HFF-Myc (cell line): ENCODE data around the gene C3orf20.

ENCODE experiments used
- DNase-seq: peaks from one replicate; pipeline ENCODE4 v3.0.0-alpha.2; 2011; ENCODE audit warnings: low read depth; ENCODE audit errors: extremely low read depth
- H3K4me3 ChIP-seq: replicated peaks from 2 replicates; pipeline ENCODE4 v1.5.1; 2011; ENCODE audit warnings: low read depth, mild to moderate bottlenecking, control low read depth, low read length
- CTCF ChIP-seq: IDR thresholded peaks from 2 replicates; pipeline ENCODE4 v1.5.1; 2012; ENCODE audit warnings: mild to moderate bottlenecking, low read depth, low read length, control low read depth; ENCODE audit errors: missing control alignments

Gene C3orf20

GRCh38 chr3:14691719-14692118 lies 16.8 kb downstream of the C3orf20 start:
- no peak for TF ChIP-seq CTCF
- DNase-seq: no peak
- no peak overlapping the region for H3K4me3 ChIP-seq

GRCh38 chr3:14698601-14699244 lies 23.8 kb downstream of the C3orf20 start:
- H3K4me3 ChIP-seq: no peak overlapping the region
- no peak for TF ChIP-seq CTCF
- no peak for DNase-seq

- no peak for TF ChIP-seq CTCF
- no peak overlapping the region for H3K4me3 ChIP-seq
- no peak for DNase-seq
These were observed 24.7 kb downstream of the C3orf20 start for GRCh38 chr3:14699643-14700042.

- no peak overlapping the region for H3K4me3 ChIP-seq
- no peak for TF ChIP-seq CTCF
- no peak for DNase-seq
These were observed 25.9 kb downstream of the C3orf20 start for GRCh38 chr3:14700891-14701290.

- DNase-seq: no peak
- no peak overlapping the region for H3K4me3 ChIP-seq
- no peak for TF ChIP-seq CTCF
These were observed 26.7 kb downstream of the C3orf20 start for GRCh38 chr3:14701676-14702075.

GRCh38 chr3:14703128-14703750 lies 28.3 kb downstream of the C3orf20 start:
- TF ChIP-seq CTCF: no peak
- H3K4me3 ChIP-seq: no peak overlapping the region
- no peak for DNase-seq
